Adrenal gland (tissue), 5 donors: ENCODE measurements around the gene METTL1.

Experiments used
- CTCF ChIP-seq, 6 experiments: fragments of 450-650 bp in 4 of 6; fragments of 200-600 bp in 2 of 6; sonication (generic) in 1 of 6; IDR thresholded peaks; 1 replicate in 5 of 6; 2 replicates in 1 of 6; pipeline versions ENCODE4 v1.5.1 to v1.8.0; 2016 to 2021; ENCODE audit warnings: antibody characterized with exemption in 6 of 6, mild to moderate bottlenecking in 2 of 6, moderate library complexity in 1 of 6
- POLR2A ChIP-seq, 2 donors: fragments of 450-650 bp; IDR thresholded peaks; one replicate each; pipeline ENCODE4 v1.6.1; 2017; ENCODE audit warnings: antibody characterized with exemption in 2 of 2, mild to moderate bottlenecking in 2 of 2, moderate library complexity in 1 of 2
- donor health status: DM: no; HTN: no; CAD: no.

GRCh38 chr12:57781244-57781643, 9.3 kb upstream of the METTL1 start:
- TF ChIP-seq CTCF (IDR thresholded peaks at IDR 0.05) (no peak), POLR2A (IDR thresholded peaks at IDR 0.05) (no peak)
